Measurements from ENCODE around the gene FOSL2.

FOSL2 gene

DNA sequence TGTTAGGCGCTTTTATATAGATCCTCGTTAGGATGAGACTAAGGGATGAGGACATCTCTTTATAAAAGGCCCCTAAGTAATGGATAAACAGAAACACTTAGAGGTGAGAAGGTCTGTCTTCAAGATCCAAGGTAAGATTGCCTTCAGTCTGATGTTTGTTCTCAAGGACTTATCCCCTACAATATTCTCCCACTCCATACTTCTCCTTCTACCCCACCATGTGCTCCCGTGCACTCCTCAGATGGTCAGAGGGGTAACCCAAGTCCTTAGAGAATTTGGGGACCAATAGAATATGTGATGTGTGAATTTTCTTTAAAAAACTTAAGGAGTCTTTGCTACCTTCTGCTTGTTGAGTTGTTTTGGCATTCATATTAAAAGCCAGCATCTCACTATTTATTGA is 23.1 kb downstream of the FOSL2 start:
- TF ChIP-seq ZFX (IDR thresholded peaks at IDR 0.05): no peak
- no peak for TF ChIP-seq CTCF (conservative IDR thresholded peaks at IDR 0.05)
- no peak overlapping the region for H3K27ac ChIP-seq

DNA sequence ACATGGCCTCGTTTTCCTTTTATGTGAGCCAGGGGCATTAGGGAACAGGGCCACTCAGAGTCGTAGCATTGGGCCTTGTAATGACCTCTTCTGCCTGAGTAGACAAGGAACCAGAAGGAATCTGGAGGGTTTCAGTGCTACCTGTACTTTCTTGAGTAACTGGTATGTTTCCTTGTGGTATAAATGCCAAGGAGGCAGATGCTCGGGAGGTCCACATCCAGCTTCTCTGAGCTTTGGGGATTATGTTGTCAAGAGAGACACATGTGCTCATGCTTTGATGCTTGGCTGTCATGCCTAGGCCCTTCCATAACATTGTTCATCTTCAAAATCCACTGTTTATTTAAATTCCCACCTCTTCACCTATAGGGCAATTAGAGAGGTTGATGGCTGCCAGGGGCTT is 26.3 kb downstream of the FOSL2 start:
- TF ChIP-seq ZFX (IDR thresholded peaks at IDR 0.05): no peak
- TF ChIP-seq CTCF (conservative IDR thresholded peaks at IDR 0.05): no peak
- H3K27ac ChIP-seq: no peak overlapping the region

- TF ChIP-seq ZFX (IDR thresholded peaks at IDR 0.05) (no peak), CTCF (conservative IDR thresholded peaks at IDR 0.05) (no peak; the same call in 1 of the 2 replicates)
- no peak overlapping the region for H3K27ac ChIP-seq
These were observed 27.0 kb downstream of the FOSL2 start for GRCh38 chr2:28419443-28420270.

- no peak overlapping the region for H3K27ac ChIP-seq
- TF ChIP-seq ZFX (IDR thresholded peaks at IDR 0.05) (no peak), CTCF (conservative IDR thresholded peaks at IDR 0.05) (no peak)
These were observed 28.1 kb downstream of the FOSL2 start for GRCh38 chr2:28420722-28421121.

DNA sequence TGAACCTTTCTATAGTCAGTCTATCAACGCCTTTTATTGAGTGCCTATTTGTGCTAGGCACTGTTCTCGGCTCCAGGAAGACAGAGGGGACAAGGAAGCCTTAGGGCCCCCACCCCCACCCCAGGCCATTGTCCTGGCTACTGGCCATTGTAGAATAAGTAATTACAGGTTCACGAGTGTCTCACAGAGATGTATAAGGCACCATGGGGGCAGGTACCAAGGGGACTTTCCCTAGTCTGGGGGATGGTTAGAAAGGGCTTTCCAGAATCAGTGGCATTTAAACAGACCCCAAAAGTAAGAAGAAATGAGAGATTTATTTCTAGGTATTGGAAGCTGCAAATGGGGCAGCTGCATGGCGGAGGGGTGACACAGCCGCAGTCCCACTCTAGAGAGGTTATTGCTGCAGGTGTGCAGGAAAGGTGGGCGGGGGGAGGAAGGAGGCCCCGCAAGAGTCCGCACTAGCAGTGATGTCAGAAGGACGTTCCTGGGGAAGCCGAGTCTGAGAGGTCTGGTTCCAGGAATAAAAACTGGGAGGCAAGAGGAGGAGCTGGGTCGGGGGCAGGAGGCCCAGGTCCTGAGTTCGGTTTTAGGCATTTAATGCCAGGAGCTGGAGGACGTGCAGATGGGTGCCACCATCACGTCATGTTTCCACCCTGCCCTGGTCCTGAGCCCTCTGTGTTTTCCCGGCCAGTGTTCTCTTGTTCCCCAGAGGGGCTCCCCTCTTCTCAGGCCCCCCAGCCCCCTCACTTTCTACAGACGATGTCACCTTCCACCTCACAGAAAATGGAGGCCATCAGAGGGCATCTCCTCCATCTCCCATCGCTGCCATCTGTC is 30.5 kb downstream of the FOSL2 start:
- TF ChIP-seq ZFX (IDR thresholded peaks at IDR 0.05) (no peak), CTCF (conservative IDR thresholded peaks at IDR 0.05) (no peak)
- H3K27ac ChIP-seq: no peak overlapping the region

- TF ChIP-seq CTCF (conservative IDR thresholded peaks at IDR 0.05) (no peak), ZFX (IDR thresholded peaks at IDR 0.05) (no peak)
- H3K27ac ChIP-seq: no peak overlapping the region
These were observed 31.4 kb downstream of the FOSL2 start for GRCh38 chr2:28423856-28424605.

Data from C4-2B (cell line).